Neural crest cell (in vitro differentiated cells): ENCODE measurements around the gene GAREM1. TPM values are rescaled to one million over a fixed set of nuclear protein-coding genes. Genes with fewer than 3 reads are reported as not detected.

Experiments
- DNase-seq: peaks from one replicate; pipeline ENCODE4 v3.0.0; 2021; ENCODE audit warnings: low read depth, mixed read lengths, low spot score
- H3K27ac Mint-ChIP-seq: one replicate; pipeline ENCODE4 v1.8.0; 2021; ENCODE audit warnings: mild to moderate bottlenecking, mixed read lengths; ENCODE audit not compliant: unreplicated experiment
- H3K27me3 Mint-ChIP-seq: 2 replicates; pipeline ENCODE4 v1.8.0; 2021; ENCODE audit warnings: low read depth, mild to moderate bottlenecking, mixed read lengths
- H3K36me3 Mint-ChIP-seq: 2 replicates; pipeline ENCODE4 v1.8.0; 2021; ENCODE audit warnings: low read depth, mild to moderate bottlenecking, mixed read lengths
- H3K4me1 Mint-ChIP-seq: 2 replicates; pipeline ENCODE4 v1.8.0; 2021; ENCODE audit warnings: mixed read lengths
- H3K4me3 Mint-ChIP-seq: one replicate; pipeline ENCODE4 v1.8.0; 2021; ENCODE audit warnings: mild to moderate bottlenecking, mixed read lengths
- H3K9me3 Mint-ChIP-seq: 2 replicates; pipeline ENCODE4 v1.8.0; 2021; ENCODE audit warnings: mixed read lengths
- CTCF ChIP-seq: fragments of 200-600 bp; sonication (generic); conservative IDR thresholded peaks from 2 replicates; pipeline ENCODE4 v1.5.0; 2021; ENCODE audit warnings: antibody characterized with exemption, mild to moderate bottlenecking
- total RNA-seq: library from RNA; stranded (reverse); gene quantifications from 2 replicates; pipeline ENCODE4 v1.2.1, GENCODE V29; 2021

The GAREM1 gene
- total RNA-seq, 1 donor from 2014 or later = 11.0 TPM

- Mint-ChIP-seq H3K4me3 (no peak overlapping the region), H3K9me3 (no peaks in the 10 kb centered on the region), H3K27ac (no peak overlapping the region), H3K36me3 (peaks cover 8% of the 10 kb centered on the region), H3K4me1 (peaks cover 4% of the 10 kb centered on the region), H3K27me3 (no peaks in the 10 kb centered on the region)
- TF ChIP-seq CTCF = no peak
- no peak for DNase-seq
Measured at GRCh38 chr18:32287249-32287648, 183.4 kb downstream of the GAREM1 start.

- no peak overlapping the region for H3K4me3 Mint-ChIP-seq
- H3K27me3 Mint-ChIP-seq = no peaks in the 10 kb centered on the region
- H3K4me1 Mint-ChIP-seq = peaks cover 4% of the 10 kb centered on the region
- no peak for TF ChIP-seq CTCF
- no peaks in the 10 kb centered on the region for H3K9me3 Mint-ChIP-seq
- H3K36me3 Mint-ChIP-seq = peaks cover 8% of the 10 kb centered on the region
- DNase-seq = no peak
- H3K27ac Mint-ChIP-seq = no peak overlapping the region
Measured at GRCh38 chr18:32286749-32287148, 183.9 kb downstream of the GAREM1 start.

- no peaks in the 10 kb centered on the region for H3K27me3 Mint-ChIP-seq
- no peaks in the 10 kb centered on the region for H3K4me1 Mint-ChIP-seq
- peaks cover 8% of the 10 kb centered on the region for H3K36me3 Mint-ChIP-seq
- no peak for DNase-seq
- H3K4me3 Mint-ChIP-seq = no peak overlapping the region
- TF ChIP-seq CTCF = no peak
- no peaks in the 10 kb centered on the region for H3K9me3 Mint-ChIP-seq
- no peak overlapping the region for H3K27ac Mint-ChIP-seq
Measured at GRCh38 chr18:32284284-32284683, 186.4 kb downstream of the GAREM1 start.

- Mint-ChIP-seq H3K27ac (no peak overlapping the region), H3K27me3 (no peaks in the 10 kb centered on the region)
- TF ChIP-seq CTCF = no peak
Measured at GRCh38 chr18:32280911-32281310, 189.8 kb downstream of the GAREM1 start.

GRCh38 chr18:32280188-32280783, 190.4 kb downstream of the GAREM1 start:
- no peak for DNase-seq
- H3K4me1 Mint-ChIP-seq = peaks cover 24% of the 10 kb centered on the region
- peaks cover 3% of the 10 kb centered on the region for H3K36me3 Mint-ChIP-seq
- no peaks in the 10 kb centered on the region for H3K9me3 Mint-ChIP-seq
- TF ChIP-seq CTCF = no peak
- H3K4me3 Mint-ChIP-seq = no peak overlapping the region
- H3K27ac Mint-ChIP-seq = no peak overlapping the region
- no peaks in the 10 kb centered on the region for H3K27me3 Mint-ChIP-seq

More at GRCh38 chr18:32280911-32281310, 189.8 kb downstream of the GAREM1 start:
- H3K4me3 Mint-ChIP-seq = no peak overlapping the region
- peaks cover 7% of the 10 kb centered on the region for H3K36me3 Mint-ChIP-seq
- DNase-seq = no peak
- peaks cover 24% of the 10 kb centered on the region for H3K4me1 Mint-ChIP-seq
- no peaks in the 10 kb centered on the region for H3K9me3 Mint-ChIP-seq
